ENCODE measurements around the gene RRM2.

RRM2 gene

DNA sequence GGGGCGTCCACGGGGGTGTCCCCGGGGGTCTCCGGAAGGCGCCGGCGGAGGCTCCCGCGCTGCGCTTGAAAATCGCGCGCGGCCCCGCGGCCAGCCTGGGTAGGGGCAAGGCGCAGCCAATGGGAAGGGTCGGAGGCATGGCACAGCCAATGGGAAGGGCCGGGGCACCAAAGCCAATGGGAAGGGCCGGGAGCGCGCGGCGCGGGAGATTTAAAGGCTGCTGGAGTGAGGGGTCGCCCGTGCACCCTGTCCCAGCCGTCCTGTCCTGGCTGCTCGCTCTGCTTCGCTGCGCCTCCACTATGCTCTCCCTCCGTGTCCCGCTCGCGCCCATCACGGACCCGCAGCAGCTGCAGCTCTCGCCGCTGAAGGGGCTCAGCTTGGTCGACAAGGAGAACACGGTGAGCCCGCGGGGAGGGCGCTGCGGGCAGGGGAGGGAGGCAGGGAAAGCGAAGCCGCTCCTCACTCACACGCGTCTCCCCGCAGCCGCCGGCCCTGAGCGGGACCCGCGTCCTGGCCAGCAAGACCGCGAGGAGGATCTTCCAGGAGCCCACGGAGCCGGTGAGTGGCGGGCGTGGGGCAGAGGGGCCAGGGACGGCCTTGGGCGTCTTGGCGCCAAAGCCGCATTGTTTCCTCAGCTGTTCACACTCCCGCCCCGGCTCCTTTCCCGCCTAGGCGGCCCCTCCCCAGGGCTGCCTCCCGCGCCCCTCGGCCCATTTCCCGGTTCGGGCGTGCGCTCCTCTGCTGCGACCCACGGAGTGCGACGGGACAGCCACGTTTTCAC is at the start of gene RRM2:
Gene RRM2 (plus strand): TSS at position 240 of the 781 bp plus-strand sequence. CDS start 60 bp downstream, at position 300.
- DNase-seq (ENCODE audit: low read depth in 4 of 4, low spot score in 1 of 4) = peak; percentile 70 to 95 (median 80)

DNA sequence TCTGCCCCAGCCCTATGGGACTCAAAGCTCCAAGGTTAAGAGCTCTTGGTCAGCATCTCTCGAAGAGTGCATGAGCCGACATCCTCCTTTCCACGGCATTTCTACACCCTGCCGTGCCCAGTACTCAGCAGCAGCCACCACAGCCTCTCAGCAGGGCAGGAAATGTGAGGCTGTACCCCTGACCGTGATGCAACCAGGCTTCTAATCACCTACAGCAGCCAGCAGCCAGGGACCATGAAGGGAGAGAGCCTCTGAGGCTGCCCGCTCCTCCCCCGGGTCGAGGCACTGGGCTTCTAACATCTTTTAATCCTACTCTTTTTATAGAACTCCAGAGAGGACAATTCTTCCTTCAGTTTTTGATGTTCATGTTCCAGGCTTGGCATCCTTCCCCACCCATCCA is 48.8 kb upstream of the RRM2 start:
- no peak for DNase-seq (ENCODE audit: low read depth in 4 of 4, low spot score in 1 of 4)

DNA sequence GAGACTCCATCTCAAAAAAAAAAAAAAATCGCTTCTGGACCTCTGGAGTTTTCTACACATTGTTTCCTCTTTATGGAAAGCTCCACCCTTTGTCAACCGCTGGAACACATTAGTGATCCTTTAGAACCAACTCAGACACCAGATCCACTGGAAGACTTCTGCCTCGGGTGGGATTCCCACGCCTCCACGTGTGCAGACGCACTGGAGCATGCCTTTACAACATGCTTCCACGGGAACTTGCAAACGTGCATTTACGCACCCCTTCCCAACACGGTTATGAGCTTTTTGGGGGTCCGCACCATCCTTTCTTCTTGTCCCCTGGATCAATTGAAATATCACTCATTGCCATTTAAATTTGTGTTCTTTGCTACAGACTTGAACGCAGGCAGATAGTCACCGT is 47.4 kb upstream of the RRM2 start:
- no peak for DNase-seq (ENCODE audit: low read depth in 4 of 4, low spot score in 1 of 4)

DNA sequence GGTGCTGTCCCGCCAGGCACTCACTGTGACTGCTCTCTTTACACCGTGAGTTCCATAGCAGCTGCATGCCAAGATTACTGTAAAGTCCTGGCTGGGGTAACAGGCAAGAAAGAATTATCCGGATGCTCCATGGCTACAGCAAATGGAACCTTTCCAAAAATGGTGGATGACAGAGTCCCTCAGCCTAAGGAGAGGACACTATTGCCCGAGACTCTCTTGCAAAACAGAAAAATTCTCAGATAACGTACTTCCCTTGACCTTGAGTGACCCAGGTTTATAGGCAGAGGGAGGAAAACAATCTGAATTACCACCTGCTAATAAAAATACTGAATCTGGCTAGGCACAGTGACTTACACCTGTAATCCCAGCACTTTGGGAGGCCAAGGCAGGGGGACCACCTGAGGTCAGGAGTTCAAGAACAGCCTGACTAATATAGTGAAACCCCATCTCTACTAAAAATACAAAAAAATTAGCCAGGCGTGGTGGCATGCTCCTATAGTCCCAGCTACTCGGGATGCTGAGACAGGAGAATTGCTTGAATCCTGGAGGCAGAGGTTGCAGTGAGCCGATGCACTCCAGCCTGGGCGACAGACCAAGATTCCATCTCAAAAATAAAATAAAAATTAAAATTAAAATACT is 46.8 kb upstream of the RRM2 start:
- DNase-seq (ENCODE audit: low read depth in 4 of 4, low spot score in 1 of 4) = no peak

DNA sequence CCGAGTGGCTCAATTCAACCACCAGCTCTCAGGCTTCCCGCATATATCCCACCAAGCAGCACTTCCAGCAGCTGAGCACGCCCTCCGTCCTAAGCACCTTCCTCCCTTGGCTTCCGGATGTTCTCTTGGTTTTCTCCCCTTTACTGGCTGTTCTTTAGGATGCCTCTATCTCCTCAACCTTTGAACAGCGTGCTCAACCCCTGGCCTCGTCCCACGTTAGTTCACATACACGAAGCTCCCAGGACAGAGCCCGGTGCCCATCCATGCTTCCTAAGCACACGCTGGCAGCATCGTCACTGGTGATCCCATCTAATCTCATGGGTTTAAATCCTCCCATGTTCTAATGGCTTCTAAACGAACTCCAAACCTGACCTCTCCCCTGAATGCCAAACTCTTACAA is 46.0 kb upstream of the RRM2 start:
- no peak for DNase-seq (ENCODE audit: low read depth in 4 of 4, low spot score in 1 of 4)

DNA sequence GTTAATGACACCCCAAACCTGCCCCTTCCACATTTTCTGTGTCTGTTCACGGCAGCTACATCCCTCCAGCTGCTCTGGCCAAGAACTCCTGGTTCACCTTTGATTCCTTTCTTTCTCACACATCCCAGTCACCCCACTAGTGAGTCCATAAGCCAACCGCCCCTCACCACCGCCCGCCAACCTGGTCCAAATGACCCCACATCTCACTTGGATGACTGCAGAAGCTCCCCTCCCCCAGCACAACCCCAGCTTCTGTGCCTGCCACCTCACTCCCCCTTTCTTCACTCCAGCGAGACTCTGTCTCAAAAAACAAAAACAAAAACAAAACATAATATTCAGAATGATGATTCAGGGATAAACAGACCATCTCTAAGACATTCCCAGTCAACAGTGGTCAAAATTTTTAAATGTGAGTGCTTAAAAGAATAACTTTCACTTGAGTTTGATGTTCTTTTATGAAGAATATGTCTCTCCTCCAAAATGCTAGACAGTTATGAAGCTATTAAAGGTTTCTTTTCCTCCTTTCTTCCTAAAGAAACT is 45.5 kb upstream of the RRM2 start:
- DNase-seq (ENCODE audit: low read depth in 4 of 4, low spot score in 1 of 4) = no peak

DNA sequence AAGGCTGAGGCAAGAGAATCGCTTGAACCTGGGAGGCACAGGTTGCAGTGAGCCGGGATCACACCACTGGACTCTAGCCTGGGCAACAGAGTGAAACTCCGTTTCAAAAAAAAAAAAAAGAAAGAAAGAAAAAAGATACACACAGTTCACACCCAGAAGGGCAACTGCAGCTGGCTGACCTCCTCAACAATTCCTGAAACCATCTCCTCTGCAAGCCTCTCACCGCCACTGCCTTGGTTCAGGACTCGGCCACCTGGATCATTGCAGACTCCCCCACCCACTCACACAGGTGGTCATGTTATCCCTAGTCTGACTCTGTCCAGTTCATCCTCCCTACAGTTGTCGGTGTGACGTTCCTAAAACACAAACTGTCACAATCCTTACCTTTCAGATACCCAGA is 44.5 kb upstream of the RRM2 start:
- DNase-seq (ENCODE audit: low read depth in 4 of 4, low spot score in 1 of 4) = no peak

DNA sequence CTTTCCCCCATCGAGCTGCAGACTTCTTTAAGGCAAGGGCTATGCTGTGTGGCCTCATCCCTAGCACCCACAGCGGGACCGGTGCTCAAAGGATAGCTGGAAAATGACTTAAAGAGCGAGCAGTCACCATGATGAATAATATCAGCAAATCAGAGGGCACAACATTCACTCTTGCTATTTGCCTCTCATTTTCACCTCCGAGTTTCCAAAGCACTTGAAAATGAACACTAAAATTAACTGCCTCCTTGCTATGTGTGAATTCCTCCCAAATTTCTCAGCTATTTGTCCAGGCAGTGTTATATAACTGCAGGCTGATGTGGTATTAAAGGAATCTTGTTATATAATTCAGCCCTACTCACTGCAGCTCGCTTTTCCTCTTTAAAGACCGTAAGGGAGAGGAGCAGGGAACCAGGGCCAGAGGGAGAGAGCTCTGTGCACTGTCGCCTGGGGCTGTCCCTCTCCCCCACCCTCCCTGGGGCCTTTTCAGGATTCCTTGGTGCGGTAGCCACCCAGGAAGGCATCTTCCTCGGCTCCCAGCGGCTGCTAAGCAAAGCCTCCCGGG is 43.8 kb upstream of the RRM2 start:
- no peak for DNase-seq (ENCODE audit: low read depth in 4 of 4, low spot score in 1 of 4)

DNA sequence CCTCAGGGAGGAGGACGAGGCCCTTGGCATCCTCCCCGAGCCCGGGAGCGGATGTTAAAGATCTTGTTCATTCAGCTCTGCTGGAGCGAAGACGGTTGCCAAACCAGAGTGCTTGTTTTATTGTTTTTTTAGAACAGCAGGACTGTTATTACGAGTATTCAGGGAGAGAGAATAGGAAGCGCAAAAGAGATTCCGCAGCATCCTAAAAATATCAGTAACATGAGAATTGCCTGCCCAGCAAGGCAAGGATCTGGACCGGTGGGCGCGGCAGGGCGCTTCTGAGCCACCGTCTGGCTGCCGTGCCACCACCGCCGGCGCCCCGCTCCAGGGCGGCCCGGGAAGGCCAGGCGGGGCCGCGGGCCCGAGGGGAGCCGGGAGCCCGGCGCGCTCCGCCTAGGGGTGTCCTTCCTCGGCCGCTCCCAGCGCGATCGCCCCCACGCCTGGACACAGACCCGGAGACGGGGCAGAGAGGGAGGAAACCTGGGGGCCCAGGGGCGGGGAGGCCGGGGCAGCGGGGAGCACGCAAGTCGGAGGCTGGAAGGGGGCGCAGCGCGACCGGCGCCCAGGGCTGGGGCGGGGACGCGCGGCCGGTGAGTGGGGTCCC is 43.2 kb upstream of the RRM2 start:
- no peak for DNase-seq (ENCODE audit: low read depth in 4 of 4, low spot score in 1 of 4)

DNA sequence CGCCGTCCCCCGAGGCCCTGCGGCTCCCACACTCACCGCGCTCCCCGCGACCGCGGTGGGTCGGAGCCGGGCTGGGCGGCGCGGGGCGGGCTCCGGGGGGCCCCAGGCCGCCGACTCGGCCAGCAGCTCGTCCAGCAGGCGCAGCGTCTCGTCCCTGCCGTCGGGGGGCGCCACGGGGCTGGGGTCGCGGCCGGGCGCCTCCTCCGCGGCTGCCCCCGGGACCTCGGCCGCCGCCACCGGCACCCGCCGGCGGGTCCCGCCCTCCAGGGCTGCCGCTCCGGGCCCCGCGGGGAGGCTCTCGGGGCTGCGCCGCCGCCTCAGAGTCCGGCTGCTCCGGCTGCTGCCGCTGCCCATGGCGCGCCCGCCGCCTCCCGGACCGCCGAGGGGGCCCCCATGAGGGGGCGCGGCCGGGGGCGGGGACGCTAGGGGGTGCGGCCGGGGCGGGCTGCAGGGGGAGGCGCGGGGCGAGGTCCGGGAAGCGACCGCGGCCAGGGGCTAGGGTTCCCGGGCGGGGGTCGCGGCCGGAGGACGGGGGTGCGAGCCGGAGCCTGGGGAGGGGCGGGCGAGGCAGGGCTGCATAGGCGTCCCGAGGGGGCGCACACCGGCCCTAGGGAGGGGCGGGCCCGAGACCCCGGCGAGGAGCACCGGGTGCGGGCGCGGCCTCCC is 42.5 kb upstream of the RRM2 start, which contains the start of gene CYS1:
Gene CYS1 (minus strand): TSS at position 542 of the 666 bp plus-strand sequence. CDS start 188 bp downstream, at position 354.
- DNase-seq (ENCODE audit: low read depth in 4 of 4, low spot score in 1 of 4) = no peak

DNA sequence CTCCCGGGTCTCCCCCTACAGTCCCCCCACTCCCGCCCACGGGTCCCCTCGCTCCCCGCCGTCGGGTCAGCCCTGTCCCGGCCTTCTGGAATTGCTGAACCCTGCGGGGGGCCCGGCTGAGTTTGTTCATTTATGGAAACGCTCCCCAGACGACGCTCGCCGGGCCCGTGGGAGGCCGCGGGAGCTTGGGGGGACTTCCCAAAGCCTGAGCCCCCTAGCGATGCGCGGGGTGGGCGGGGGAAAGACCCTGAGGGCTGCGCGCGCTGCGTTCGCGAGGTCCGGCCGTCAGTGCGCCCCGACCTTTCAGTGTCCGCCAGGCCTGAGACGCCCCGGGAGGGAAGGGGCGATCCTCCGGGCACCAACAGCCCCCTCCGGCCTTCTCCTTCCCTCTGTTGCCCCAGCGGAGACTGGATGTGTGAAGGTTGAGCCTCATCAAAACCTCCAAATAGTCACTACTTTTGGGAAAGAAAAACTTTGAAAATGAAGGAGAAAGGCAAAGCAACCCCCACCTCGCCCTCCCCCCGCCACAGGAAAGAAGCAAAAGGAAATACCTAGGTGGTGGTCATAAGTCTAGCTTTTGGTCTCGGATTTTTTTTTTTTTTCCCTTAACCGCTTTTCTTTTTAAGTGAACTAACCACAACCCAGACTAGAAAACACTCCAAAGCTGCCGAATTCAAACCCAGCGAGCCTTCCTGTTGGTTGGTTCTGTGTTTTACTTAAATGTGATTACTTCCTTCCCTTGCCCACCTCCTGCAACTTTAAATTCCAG is 41.8 kb upstream of the RRM2 start:
- DNase-seq (ENCODE audit: low read depth in 4 of 4, low spot score in 1 of 4) = no peak

DNA sequence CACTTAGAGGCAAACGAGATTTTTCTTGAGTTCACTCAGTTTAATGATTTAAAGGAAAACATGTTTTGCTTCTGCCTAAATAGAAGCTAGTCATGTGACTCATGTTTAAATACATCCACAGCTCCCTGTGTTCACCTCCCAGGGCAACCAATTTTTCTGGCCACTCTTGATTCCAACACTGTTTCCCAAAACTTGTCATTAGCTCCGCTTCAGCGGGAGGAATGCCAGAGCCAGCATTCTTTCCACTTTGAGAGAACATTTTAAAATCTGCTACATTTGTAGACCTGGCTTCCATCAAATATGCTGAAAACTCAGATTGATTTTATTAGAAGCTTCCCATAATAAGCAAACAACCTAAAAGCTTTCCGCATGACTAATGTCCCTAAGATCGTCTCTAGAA is 39.5 kb upstream of the RRM2 start:
- no peak for DNase-seq (ENCODE audit: low read depth in 4 of 4, low spot score in 1 of 4)

DNA sequence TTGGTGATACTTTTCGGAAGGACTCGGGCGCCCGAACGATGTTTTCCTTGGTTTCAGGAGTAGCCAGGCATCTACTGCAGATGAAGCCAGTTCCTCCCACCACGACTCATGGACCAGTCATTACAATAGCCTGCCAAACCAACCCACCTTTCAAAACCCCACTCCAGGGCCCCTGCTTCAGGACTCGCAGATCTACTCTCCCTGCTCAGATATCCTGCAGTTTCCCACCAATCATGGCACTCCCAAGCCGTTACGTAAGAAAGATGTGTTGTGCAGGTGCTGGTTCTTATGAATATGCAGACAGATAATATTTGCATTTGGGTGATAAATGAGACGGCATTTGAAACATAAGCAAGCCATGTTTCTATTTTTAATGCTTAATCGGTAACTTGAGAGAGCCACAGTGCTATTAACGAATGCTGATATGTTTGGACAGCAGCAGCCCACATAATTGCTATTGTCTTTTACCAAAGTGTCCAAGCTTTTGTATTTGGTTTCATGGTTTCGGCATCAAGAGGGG is 38.8 kb upstream of the RRM2 start:
- no peak for DNase-seq (ENCODE audit: low read depth in 4 of 4, low spot score in 1 of 4)

DNA sequence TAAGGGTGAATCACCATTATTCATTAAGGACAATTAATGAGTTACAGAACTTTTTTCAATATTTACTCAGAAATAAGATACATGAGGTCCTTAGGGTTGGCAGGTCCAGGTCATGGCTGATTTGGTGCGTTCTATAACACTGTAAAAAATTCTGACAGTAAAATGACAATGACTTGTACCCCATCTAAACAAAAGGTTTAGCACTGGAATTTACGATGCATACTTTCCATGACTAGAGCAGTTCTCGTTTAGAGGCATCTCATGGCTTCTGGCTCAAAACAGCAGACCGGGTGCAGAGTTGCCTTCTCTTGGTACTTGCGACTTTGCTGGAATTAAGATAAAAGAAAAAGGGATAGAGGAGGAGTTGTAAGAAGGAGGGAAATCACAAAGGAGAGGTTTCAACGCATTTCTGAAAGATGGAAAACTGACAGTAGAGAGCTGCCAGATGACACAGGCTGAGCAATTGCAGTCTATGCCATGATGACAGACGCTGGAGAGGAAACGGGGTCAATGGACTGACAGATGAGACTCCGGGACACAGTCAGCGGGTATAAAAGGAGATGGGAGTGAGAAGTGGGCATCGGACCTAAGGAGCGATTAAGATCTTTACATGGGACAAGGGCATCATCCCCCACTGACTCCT is 38.2 kb upstream of the RRM2 start:
- DNase-seq (ENCODE audit: low read depth in 4 of 4, low spot score in 1 of 4) = no peak

DNA sequence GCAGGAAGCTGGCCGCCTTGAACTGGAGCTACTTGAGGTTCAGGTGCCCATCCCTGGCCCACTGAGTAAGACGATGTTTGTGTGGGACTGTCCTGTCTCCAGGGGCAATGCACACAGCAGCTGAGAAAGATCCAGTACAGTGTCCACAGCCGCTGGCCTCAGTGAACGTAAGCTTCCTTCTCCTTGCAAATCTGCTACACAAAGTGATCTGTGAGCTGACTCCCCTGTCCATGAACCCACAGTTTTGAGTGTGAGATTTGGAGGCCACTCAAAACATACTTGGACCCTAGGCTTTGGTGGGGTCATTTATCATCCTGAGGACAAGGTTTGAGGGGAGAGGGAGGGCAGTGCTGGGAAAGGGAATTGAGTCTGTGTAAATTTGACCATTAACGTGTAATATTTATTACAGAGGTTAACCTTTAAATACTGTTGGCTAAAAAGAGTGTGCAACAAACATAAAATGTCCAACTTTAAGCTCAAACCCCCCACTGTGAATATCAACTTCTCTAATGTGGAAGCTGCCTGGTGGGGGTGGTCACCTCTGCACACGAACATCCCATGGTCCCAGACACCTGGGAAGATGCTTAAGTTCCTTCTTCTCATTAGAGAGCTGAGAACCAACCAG is 37.4 kb upstream of the RRM2 start:
- no peak for DNase-seq (ENCODE audit: low read depth in 4 of 4, low spot score in 1 of 4)

DNA sequence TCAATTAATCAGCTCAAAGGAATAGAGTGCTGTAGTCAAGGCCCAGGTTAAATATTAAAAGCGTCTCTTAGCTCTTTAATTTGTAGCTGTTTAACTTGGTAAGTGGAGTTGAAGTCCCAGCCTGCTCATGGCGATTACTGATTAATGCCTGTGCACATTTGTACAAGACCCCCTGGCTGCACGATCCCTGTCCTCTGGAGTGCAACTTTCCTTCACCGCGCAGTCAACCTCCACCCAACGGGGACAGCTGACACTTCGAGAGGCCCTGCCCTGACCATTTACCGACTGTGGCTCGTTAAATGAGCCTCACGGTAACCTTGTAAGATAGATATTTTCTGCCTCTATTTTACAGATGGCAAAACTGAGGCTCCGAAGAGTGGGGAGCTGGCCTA is 36.9 kb upstream of the RRM2 start:
- DNase-seq (ENCODE audit: low read depth in 4 of 4, low spot score in 1 of 4) = no peak

DNA sequence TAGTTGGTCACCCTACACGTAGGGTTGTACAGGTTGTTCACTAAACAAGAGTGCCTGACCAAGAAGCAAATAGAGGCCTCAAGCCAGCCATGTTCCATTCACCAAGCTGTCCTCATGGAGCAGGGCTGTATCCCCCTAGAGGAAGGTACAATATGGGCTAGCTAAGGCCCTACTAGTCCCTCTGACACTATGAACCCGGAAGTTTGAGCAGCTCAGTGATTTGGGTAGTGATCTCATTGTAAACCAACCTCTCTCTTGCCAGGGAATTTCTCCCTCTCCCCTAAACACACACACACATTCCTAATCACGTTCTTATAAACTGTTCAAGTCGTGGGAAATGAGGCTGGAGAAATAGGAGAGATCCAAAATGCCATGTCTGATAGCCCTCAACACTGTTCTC is 35.6 kb upstream of the RRM2 start:
- no peak for DNase-seq (ENCODE audit: low read depth in 4 of 4, low spot score in 1 of 4)

DNA sequence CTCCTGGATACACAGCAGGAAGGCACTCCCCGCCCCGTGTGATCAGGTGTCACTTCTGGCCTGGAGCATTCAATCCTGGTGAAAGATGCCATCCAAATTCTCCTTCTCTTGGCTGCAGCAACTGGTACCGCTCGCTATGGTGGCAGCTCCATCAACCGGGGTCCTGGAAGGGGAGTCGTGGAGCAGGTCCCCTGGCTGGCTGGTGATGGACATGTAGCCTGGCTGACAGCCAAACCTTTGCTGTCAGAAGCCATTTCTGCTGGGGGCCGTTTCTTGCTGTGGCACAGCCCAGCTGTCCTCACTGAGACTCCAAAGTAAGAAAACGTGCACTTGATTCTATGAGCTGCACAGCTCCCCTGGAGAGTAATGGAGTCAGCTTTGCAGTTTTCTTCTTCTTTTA is 35.2 kb upstream of the RRM2 start:
- no peak for DNase-seq (ENCODE audit: low read depth in 4 of 4, low spot score in 1 of 4)

DNA sequence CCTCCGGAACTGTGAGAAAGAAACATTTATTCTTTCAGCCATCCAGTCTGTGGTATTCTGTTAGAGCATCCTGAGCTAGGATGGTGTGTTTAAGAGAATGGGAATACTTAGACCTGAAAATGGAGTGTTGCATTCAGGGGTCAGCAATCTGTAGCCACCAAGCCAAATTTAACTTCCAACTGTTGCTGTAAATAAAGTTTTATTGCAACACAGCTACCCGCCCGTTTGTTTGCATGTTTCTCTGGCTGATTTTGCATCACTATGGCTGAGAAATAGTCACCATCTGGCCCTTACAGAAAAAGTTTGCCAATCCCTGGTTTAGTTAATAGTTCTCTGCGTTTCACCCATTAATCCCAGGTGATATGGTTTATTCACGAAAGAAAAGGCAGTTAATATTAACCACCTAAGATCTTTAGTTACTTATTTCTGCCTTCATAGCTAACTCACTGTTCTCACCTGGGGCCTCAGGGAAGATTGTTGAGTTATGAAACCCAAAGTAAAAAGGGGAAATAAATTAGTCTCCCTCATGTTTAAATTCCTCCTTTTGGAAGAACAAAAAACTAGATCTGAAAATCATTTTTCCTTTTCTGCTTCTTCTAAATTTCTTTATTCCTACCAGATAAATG is 32.9 kb upstream of the RRM2 start:
- DNase-seq (ENCODE audit: low read depth in 4 of 4, low spot score in 1 of 4) = no peak

Measured in stimulated activated CD4-positive, alpha-beta T cell treated with anti-CD3 and anti-CD28 coated beads, Interleukin-1b, Interleukin-23, amount 100 ng/mL, for 24 hours (primary cell).